HuH-7.5 (cell line): Measurements from ENCODE around the gene CMPK1.

Source experiments
- DNase-seq: peaks from one replicate; pipeline ENCODE4 v3.0.0; 2011; ENCODE audit warnings: low spot score

The CMPK1 gene

GRCh38 chr1:47424336-47424982 lies 90.9 kb downstream of the CMPK1 start:
- no peak for DNase-seq
